GM12874 (cell line): ENCODE data around the gene USP44.

Experiments used
- TF ChIP-seq, protein P1 (sequence below): IDR thresholded peaks from 2 replicates; pipeline ENCODE4 v1.5.1; 2011; ENCODE audit warnings: low read depth, mild to moderate bottlenecking, control low read depth, low read length, moderate library complexity; ENCODE audit not compliant: insufficient read depth

USP44 gene

DNA sequence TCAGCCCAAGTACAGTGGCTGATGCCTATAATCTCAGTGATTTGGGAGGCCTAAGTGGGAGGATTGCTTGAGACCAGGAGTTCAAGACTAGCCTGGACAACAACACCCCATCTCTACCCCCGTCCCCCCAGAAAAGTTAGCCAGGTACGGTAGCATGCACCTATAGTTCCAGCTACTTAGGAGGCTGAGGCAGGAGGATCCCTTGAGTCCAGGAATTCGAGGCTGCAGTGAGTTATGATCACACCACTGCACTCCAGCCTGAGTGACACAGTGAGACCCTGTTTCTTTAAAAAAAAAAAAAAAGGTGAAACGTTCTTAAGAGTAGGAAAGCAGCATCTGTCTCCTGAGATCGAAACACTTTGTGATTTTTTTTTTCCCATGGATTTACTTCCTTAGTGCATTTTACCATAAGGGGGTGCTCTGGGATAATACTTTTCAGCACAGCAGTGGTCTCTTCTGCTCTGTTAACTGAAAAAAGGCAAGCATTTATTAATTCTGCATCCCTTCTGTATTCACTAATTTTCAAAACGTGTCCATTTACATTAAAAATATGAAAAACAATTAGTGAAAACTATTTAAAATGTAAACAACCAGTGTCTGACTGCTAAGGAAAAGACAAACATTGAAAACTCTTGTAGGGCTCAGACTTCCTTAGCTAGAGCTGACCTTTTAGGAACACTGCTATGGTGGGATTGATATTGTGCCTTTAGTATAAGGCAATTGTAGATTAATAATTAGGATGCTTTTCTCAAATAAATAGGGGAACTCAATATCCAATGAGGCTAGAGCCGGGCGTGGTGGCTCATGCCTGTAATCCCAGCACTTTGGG, 31.2 kb upstream of the USP44 start:
- TF ChIP-seq, protein P1, sequence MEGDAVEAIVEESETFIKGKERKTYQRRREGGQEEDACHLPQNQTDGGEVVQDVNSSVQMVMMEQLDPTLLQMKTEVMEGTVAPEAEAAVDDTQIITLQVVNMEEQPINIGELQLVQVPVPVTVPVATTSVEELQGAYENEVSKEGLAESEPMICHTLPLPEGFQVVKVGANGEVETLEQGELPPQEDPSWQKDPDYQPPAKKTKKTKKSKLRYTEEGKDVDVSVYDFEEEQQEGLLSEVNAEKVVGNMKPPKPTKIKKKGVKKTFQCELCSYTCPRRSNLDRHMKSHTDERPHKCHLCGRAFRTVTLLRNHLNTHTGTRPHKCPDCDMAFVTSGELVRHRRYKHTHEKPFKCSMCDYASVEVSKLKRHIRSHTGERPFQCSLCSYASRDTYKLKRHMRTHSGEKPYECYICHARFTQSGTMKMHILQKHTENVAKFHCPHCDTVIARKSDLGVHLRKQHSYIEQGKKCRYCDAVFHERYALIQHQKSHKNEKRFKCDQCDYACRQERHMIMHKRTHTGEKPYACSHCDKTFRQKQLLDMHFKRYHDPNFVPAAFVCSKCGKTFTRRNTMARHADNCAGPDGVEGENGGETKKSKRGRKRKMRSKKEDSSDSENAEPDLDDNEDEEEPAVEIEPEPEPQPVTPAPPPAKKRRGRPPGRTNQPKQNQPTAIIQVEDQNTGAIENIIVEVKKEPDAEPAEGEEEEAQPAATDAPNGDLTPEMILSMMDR = no peak

- TF ChIP-seq, protein P1 = no peak
These were observed 26.5 kb upstream of the USP44 start for GRCh38 chr12:95577820-95578219.

- TF ChIP-seq, protein P1 = 0 out of 2 replicates have a peak, but pooled peaks have one; percentile 7
These were observed 23.6 kb upstream of the USP44 start for GRCh38 chr12:95574799-95575452.

- TF ChIP-seq, protein P1 = no peak
These were observed 22.8 kb upstream of the USP44 start for GRCh38 chr12:95573951-95574576.

DNA sequence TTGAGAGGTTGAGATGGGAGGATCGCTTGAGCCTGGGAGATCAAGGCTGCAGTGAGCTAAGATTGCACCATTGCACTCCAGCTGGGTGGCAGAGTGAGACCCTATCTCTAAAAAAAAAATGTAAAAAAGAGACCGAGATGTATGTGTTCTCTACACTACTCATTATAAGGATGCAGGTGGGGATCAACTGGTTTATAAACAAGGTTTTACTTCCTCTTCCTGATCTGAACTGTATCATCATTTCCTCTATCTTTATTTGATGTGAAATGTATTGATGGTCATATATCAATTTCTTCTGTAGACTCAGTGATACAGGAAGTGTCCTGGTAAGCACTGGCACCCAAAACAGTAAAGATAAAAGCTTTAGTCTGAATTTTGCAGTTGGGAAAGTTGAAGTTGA, 20.1 kb upstream of the USP44 start:
- TF ChIP-seq, protein P1 = no peak

DNA sequence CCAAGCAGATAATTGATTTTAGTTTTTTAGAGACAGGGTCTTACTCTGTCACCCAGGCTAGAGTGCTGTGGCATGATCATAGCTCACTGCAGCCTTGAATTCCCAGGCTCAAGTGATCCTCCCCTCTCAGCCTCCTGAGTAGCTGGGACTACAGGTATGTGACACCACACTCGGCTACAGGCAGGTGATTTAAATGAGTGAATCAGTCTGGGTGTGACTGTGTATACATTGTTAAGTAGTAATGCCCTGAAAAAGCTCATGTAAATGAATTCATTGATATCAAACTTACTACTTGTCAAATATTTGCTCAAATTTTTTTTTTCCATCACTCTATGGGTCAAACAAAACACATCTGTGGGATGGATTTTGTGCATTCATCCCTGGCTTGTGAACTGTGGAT, 6.3 kb upstream of the USP44 start:
- TF ChIP-seq, protein P1 = no peak

DNA sequence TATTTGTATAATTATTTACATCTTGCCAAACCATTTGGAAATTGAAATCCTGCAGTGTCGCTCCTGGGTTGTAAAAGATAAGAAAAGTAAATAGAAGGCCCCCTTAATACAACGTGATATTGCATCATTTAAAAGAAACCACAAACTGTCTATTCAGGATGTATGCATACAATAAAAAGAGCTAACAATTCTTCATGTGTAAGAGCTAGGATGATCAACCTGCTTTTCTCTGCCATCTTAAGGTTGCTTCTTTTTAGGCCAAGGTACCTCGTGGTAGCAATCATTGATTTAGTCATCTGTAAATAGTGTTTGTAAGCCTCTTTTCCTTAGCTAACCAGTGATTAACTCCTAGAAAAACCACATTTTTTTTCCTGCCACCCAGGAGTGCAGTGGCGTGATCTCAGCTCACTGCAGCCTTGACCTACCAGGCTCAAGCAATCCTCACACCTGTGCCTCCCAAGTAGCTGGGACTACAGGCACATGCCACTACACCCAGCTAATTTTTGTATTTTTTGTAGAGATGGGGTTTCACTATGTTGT, 3.3 kb upstream of the USP44 start:
- TF ChIP-seq, protein P1 = no peak
